Measurements from ENCODE around the gene PSMG1.

- TF ChIP-seq, protein P1, sequence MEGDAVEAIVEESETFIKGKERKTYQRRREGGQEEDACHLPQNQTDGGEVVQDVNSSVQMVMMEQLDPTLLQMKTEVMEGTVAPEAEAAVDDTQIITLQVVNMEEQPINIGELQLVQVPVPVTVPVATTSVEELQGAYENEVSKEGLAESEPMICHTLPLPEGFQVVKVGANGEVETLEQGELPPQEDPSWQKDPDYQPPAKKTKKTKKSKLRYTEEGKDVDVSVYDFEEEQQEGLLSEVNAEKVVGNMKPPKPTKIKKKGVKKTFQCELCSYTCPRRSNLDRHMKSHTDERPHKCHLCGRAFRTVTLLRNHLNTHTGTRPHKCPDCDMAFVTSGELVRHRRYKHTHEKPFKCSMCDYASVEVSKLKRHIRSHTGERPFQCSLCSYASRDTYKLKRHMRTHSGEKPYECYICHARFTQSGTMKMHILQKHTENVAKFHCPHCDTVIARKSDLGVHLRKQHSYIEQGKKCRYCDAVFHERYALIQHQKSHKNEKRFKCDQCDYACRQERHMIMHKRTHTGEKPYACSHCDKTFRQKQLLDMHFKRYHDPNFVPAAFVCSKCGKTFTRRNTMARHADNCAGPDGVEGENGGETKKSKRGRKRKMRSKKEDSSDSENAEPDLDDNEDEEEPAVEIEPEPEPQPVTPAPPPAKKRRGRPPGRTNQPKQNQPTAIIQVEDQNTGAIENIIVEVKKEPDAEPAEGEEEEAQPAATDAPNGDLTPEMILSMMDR (conservative IDR thresholded peaks at IDR 0.05 in 1 of 2, IDR thresholded peaks at IDR 0.05 in 1 of 2; ENCODE audit: low read depth in 1 of 2, low read length in 2 of 2) = no peak
- TF ChIP-seq EZH2 (IDR thresholded peaks at IDR 0.05; ENCODE audit: low read length, missing control alignments) = no peak
Observed at GRCh38 chr21:39131791-39132190, 51.5 kb downstream of the PSMG1 start.
